Iris pigment epithelial cell (primary cell): ENCODE results near the gene TMPRSS11E.
A peak's percentile ranks its signal among the peaks of the same experiment; 100 is the strongest.
"Not testable (repeated sequence)": the region's sequence is repeated elsewhere in the genome, so short reads cannot be mapped to it uniquely, and the experiment has no call there.

Source experiments
- DNase-seq: peaks from one replicate; pipeline ENCODE4 v3.0.0-alpha.2; 2011; ENCODE audit warnings: low read depth

TMPRSS11E gene

GRCh38 chr4:68462691-68463090 lies 15.4 kb downstream of the TMPRSS11E start:
- no peak for DNase-seq

- DNase-seq = peak; percentile 46
Observed at GRCh38 chr4:68463796-68464195, 16.5 kb downstream of the TMPRSS11E start.

- no peak for DNase-seq
Observed at GRCh38 chr4:68465058-68465457, 17.8 kb downstream of the TMPRSS11E start.

- peak; percentile 72 for DNase-seq
Observed at GRCh38 chr4:68466185-68466584, 18.9 kb downstream of the TMPRSS11E start.

- DNase-seq = no peak
Observed at GRCh38 chr4:68466751-68467150, 19.5 kb downstream of the TMPRSS11E start.

GRCh38 chr4:68469482-68469881 lies 22.2 kb downstream of the TMPRSS11E start:
- DNase-seq = no peak

- DNase-seq = no peak
Observed at GRCh38 chr4:68476191-68476590, 28.9 kb downstream of the TMPRSS11E start.

GRCh38 chr4:68489338-68489737 lies 42.1 kb downstream of the TMPRSS11E start:
- DNase-seq = no peak

- peak; percentile 9 for DNase-seq
Observed at GRCh38 chr4:68490826-68491457, 43.7 kb downstream of the TMPRSS11E start.

- no peak for DNase-seq
Observed at GRCh38 chr4:68494688-68495087, 47.4 kb downstream of the TMPRSS11E start.

GRCh38 chr4:68498413-68499007 lies 51.2 kb downstream of the TMPRSS11E start:
- DNase-seq = peak; percentile 70

- DNase-seq = no peak
Observed at GRCh38 chr4:68499021-68499420, 51.8 kb downstream of the TMPRSS11E start.

- not testable (repeated sequence) for DNase-seq
Observed at GRCh38 chr4:68503462-68503861, 56.2 kb downstream of the TMPRSS11E start.

- not testable (repeated sequence) for DNase-seq
Observed at GRCh38 chr4:68504836-68505235, 57.6 kb downstream of the TMPRSS11E start.

- not testable (repeated sequence) for DNase-seq
Observed at GRCh38 chr4:68505452-68505851, 58.2 kb downstream of the TMPRSS11E start.

GRCh38 chr4:68518889-68519288 lies 71.6 kb downstream of the TMPRSS11E start:
- DNase-seq = no peak

- DNase-seq = no peak
Observed at GRCh38 chr4:68520985-68521384, 73.7 kb downstream of the TMPRSS11E start.

GRCh38 chr4:68522232-68522631 lies 75.0 kb downstream of the TMPRSS11E start:
- DNase-seq = not testable (repeated sequence)

GRCh38 chr4:68535974-68536373 lies 88.7 kb downstream of the TMPRSS11E start:
- no peak for DNase-seq

- no peak for DNase-seq
Observed at GRCh38 chr4:68536375-68536774, 89.1 kb downstream of the TMPRSS11E start.

GRCh38 chr4:68542742-68543141 lies 95.5 kb downstream of the TMPRSS11E start:
- not testable (repeated sequence) for DNase-seq
